GM10847 (cell line): Measurements from ENCODE around the gene HBZ.

Experiments used
- POLR2A ChIP-seq: IDR thresholded peaks from 2 replicates; pipeline ENCODE4 v1.6.1; 2011; ENCODE audit not compliant: insufficient read length; ENCODE audit errors: extremely low read depth

HBZ gene

DNA sequence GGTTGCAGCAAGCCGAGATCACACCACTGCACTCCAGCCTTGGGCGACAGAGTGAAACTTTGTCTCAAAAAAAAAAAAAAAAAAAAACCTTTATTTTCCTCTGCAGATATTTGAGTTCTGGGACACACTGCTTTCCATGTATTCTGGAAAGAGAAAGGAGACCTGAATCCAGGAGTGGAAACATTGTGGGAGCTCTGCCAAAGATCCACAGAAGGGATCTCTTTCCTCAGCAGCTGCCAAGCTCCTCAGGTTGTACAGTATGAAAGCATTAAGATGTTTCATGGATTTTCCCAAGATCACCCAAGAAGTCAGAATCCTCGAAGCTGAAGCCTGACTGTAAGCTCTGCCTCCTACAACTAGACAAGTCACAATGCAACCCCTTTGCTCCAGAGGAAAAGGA is 27.4 kb upstream of the HBZ start:
- no peak for TF ChIP-seq POLR2A

DNA sequence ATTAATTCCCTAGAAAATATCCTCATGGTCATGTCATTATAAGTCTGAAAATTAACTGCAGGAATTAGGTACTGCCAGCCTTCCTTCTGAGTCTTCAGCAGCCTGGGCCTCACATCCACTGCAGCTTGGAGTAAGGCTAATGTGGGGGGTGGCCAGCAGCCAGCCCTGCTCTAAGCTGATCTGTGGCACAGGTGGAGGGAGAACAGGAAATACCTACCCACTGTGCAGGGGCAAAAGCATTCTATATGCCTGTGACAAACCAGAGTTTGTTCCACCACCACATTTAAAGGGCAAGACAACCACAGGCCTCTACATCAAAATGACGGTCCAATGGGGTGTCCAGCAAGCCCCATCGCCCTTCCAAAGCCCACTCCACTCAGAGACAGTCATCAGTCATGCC is 23.4 kb upstream of the HBZ start:
- TF ChIP-seq POLR2A = no peak

DNA sequence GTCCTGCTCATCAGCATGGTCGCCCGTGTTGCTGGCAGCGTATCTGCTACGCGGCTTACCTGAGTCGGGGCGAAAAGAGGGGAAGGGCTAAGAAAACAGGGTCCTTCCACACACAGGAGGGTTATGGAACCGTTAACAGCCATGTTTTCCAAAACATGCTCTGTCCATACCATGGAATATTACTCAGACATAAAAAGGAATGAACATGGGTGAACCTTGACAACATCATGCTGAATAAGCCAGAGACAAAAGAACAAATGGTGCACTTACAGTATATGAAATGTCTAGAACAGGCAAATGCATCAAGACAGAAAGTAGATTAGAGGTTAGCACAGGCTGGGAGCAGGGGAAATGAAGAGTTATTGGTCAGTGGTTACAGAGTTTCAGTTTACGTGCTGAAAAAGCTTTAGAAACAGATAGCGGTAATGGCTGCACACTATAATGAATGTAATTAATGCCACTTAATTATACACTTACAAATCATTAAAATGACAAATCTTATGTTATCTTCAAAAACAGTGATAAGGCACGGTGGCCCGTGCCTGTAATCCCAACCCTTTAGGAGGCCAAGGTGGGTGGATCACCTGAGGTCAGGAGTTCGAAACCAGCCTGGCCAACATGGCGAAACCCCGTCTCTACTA is 21.8 kb upstream of the HBZ start:
- TF ChIP-seq POLR2A = no peak

DNA sequence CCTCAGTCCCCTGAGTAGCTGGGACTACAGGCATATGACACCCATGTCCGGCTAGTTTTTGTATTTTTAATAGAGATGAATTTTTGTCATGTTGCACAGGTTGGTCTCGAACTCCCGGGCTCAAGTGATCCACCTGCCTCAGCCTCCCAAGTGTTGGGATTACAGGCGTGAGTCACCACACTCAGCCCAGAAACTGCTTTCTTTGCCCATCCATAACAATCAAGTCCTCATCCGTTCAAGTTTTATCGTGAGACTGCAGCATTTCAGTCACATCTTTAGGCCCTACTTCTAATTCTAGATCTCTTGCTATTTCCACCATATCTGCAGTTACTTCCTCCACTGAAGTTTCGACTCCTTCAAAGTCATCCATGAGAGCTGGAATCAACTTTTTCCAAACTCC is 20.3 kb upstream of the HBZ start:
- TF ChIP-seq POLR2A = no peak

DNA sequence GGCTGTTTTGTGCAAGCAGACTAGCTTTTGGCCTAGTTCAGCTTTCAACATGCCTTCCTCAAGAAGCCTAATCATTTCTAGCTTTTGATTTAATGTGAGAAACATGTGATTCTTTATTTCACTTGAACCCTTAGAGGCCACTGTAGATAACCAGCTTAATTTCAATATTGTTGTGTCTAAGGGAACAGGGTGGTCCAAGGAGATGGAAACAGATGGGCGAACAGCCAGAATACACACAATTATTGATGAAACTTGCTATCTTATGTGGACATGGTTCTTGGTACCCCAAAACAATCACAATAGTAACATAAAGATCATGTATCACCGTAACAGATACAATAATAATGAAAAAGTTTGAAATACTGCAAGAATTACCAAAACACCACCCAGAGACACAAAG is 18.7 kb upstream of the HBZ start:
- TF ChIP-seq POLR2A = no peak

DNA sequence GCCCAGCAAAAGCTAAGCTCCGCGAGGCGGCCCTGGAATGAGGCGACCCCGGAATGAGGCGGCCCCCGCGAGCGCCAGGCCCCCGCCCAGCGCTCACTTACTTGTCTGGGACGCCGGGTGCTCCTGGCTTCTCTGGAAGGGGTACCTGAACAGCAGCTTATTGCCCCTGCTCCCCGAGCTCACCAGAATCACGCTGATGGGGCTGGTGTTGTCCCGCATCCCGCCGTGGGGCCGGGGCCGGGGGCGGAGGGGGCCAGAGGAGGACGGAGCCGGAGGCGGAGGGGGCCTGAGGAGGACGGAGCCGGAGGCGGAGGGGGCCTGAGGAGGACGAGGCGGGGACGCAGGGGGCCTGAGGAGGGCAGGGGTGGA is 14.4 kb upstream of the HBZ start:
- no peak for TF ChIP-seq POLR2A

DNA sequence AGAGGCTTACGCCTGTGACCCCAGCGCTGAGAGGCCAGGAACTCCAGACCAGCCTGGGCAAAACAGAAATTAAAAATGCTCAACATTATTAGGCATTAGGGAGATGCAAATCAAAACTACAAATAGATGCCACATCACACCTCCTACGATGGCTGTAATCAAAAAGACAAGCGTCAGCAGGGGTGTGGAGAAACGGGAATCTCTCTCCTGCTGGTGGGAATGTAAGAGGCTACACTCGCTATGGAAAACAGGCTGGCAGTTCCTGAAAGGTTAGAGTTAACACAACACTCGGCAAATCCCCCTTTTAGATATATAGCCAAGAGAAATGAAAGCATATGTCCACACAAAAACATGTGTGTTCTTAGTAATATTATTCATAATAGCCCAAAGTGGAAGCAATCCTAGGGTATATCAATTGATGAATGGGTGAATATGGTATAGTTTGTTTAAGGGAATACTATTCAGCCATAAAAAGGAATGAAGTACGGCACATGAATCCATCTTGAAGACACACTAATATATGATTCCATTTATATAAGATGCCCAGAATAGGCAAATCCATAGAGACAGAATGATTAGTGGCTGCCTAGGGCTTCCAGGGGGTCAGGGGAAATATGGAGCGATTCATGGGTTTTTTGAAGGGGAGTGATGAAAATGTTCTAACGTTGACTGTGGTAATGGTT is 12.1 kb upstream of the HBZ start:
- no peak for TF ChIP-seq POLR2A

DNA sequence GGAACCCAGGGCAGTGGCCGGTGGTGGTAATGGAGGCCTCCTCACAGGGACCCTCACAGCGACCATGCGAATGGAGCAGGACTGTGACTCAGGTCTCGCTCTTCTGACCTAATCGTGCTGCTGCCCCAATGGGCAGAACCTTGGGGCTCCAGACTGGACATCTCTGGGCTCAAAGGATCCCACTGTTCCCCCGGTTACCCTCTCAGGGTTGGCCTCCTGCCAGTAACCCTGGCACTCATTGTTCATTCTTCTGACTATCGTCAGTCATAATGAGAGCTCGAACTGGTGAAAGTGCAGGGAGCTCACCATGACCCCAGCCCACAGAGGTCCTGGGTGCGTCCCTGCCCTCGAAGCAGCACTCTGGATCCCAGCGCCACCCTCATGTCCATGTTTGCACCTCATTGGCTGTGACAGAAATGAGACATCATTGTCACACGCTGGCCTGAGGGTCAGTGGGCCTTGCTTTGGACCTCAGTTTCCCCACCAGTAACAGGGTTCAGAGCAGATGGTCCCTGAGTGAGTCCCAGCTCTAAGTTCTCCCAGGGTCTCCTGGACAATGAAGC is 10.0 kb upstream of the HBZ start:
- TF ChIP-seq POLR2A = no peak

DNA sequence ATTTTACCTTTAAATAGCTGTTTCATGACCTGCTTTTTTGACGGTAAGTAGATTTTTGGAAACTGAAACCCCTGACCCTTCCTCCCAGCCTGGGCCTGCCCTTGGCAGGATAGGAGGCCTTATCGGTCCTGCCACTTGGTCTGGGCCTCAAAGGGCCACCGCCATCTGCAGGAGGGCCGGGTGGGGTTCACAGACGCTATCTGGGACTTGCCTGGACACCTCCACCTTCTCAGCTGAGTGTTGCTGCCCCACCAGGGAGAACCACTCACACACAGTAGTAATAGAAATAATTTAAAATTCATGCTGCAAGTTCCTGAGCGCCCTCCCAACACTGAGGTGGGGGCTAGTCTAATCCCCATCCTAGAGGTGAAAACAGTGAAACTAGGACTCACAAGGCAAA is 9.4 kb upstream of the HBZ start:
- TF ChIP-seq POLR2A = no peak

DNA sequence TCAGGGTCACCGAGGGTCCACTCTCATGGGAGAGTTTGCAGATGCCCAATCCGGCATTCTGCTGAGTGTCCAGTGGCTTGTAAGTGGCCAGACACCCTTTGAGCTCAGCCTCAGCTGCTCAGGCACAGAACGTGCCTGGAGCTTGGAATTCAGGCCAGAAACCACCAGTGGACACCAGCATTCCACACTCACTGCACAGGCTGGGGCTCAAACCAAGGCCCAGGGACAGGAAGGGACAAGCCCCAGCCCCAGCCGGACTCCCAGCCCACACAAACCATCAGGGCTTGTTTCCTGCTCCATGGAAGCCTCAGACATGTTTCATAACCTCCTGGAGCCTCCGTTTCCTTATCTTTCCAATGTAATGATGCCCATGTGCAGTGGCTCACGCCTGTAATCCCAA is 9.0 kb upstream of the HBZ start:
- TF ChIP-seq POLR2A = no peak

DNA sequence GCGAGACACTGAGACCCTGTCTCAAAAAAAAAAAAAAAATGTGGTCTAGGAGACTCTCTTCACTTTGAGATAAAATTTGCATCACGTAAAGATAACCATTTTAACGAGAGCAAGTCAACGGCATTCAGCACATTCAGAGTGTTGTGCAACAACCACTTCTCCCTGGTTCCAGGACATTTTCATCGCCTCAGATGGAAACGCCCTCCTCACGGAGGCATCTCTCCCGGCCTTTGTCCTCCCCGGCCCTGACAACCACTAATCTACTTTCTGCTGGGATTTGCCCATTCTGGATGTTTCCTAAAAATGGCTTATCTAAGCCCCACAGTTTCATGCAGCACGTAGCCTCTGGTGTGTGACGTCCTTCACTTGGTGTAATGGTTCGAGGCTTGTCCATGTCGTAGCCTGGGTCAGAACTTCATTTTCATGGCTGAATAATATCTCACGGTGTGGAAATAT is 7.6 kb upstream of the HBZ start:
- TF ChIP-seq POLR2A = no peak

DNA sequence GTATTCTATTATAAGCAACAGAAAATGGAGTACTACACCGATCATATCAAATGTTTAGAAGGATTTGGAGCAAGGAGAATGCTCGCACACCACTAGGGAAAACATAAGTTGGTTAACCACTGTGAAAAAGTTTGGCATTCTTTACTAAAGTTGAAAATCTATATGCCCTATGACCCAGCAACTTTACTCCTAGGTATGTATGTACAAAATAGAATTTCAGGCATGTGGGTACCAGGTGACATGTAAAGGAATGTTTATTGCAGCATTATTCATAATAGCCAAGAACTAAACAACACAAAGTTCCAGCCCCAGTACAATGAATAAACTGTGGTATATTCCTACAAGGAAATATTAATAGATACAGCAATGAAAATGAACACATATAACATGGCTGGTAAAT is 5.8 kb upstream of the HBZ start:
- TF ChIP-seq POLR2A = no peak

DNA sequence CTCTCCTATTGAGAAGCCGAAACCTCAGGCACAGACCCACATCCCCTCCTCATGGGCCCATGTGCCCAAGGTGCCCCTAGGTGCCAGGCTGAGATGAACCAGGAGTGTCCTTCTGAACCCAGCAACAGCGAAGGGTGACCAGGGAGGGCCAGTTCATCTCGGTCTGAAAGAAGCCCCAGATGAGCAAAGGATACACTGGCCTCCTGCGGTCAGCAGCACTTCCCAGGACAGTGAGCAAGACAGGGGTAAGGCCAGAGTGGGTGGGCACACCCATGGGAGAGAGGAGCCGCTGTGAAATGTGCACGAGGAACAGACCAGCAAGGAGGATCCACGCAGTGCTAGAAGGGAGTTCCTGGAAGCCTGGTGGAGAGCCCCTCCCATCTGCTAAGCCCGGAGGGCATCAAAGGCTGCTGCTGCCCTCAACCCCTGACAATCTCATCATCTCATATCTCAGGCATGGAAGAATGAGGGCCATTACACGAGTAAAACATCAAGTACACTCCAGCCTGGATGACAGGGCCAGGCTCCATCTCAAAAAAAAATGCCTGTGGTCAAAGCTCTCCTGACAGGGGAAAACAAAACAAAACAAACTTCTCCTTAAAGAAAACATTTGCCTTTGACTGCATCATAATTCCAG is 3.3 kb upstream of the HBZ start:
- TF ChIP-seq POLR2A = no peak

DNA sequence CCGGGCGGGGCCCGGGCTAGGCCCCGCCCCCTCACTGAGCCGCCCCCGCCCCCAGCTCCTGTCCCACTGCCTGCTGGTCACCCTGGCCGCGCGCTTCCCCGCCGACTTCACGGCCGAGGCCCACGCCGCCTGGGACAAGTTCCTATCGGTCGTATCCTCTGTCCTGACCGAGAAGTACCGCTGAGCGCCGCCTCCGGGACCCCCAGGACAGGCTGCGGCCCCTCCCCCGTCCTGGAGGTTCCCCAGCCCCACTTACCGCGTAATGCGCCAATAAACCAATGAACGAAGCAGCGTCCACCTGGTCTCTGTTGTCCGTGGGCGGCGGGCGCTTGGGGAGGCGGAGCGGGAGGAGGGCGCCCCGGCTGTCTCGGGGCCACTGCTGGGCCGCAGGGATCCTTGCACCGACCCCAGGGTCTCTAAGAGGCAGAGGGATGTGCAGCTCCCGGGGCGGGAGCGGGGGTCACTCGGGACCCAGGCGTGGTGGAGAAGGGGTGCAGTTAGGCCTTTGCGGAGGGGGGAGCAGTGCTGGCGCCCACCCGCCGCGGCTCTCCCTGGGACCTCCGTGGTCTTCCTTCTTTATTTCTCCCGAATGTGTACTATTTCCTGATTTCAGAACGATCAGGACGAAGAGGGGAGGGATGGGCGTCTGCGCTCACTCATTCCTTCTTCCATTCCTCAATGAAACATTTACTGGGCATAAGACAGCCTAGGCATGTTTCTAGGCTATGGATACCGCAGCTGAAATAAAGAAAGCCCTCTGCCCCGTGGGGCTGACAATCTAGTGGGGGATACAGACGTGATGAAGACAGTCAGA is 2.0 kb downstream of the HBZ start:
- no peak for TF ChIP-seq POLR2A

DNA sequence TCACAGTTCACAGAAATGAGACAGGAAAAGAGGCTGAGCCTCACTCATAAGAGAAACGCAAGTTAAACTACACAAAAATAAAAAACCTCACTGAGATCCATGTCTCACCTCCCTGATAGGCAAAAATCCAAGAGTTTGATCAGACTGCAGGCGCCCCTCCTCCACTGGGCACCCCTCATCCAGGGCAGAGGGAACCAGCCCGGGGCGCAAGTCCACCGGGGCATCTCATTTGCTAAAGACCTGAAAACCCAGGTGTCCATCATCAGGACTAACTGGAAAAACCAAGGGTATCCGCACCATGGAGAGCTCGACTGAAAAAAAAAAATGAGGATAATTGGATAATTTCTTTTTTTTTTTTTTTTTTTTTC is 2.6 kb downstream of the HBZ start:
- no peak for TF ChIP-seq POLR2A
